SK-N-SH (cell line): ENCODE results near the gene EFCAB11. TPM values are rescaled to one million over a fixed set of nuclear protein-coding genes. Genes with fewer than 3 reads are reported as not detected.

ENCODE experiments used
- CTCF ChIA-PET: fragments of 300-600, 350-600 bp; formaldehyde crosslinking; extraction: SDS; loops from one replicate; lab custom pipeline; 2021; lab: Yijun Ruan, JAX
- POLR2A ChIA-PET: fragments of 350-600 bp; sonication (Branson Sonifier 250); formaldehyde crosslinking; extraction: SDS; loops from one replicate; lab custom pipeline; 2020; ENCODE audit warnings: antibody characterized with exemption, inconsistent platforms; lab: Yijun Ruan, JAX
- DNase-seq: peaks from one replicate; pipeline ENCODE4 v3.0.0; 2012
- H2AFZ ChIP-seq: fragments of 200-600 bp; sonication (generic); 2 replicates; pipeline ENCODE4 v1.8.1; 2016; ENCODE audit warnings: antibody characterized with exemption, mild to moderate bottlenecking, low read depth
- H3F3A ChIP-seq: fragments of 200-600 bp; sonication (generic); replicated peaks from 2 replicates; pipeline ENCODE3; 2016; ENCODE audit warnings: antibody characterized with exemption, mild to moderate bottlenecking; ENCODE audit not compliant: insufficient read depth
- H3K27ac ChIP-seq, 2 experiments: fragments of 200-500 bp in 1 of 2; fragments of 200-600 bp in 1 of 2; sonication (Bioruptor generic) in 1 of 2; sonication (generic), shearing (Covaris generic) in 1 of 2; 2 replicates each; pipeline versions ENCODE4 v1.5.1 to v1.6.1; 2014 to 2016; ENCODE audit warnings: low read depth in 2 of 2, inconsistent platforms in 1 of 2, low read length in 1 of 2, mild to moderate bottlenecking in 1 of 2, mixed read lengths in 1 of 2
- H3K27me3 ChIP-seq: fragments of 200-600 bp; sonication (generic), shearing (Covaris generic); 2 replicates; pipeline ENCODE4 v1.6.1; 2016; ENCODE audit warnings: mixed run types; ENCODE audit not compliant: insufficient read depth
- H3K36me3 ChIP-seq, 2 experiments: fragments of 200-500 bp in 1 of 2; fragments of 200-600 bp in 1 of 2; sonication (Bioruptor generic) in 1 of 2; sonication (generic) in 1 of 2; replicated peaks in 1 of 2; 2 replicates each; pipeline versions ENCODE3 to v1.5.1; 2014 to 2016; ENCODE audit warnings: low read length in 1 of 2, mild to moderate bottlenecking in 1 of 2; ENCODE audit not compliant: insufficient read depth in 2 of 2, control insufficient read depth in 1 of 2
- H3K4me1 ChIP-seq, 2 experiments: fragments of 200-500 bp in 1 of 2; fragments of 200-600 bp in 1 of 2; sonication (Bioruptor generic) in 1 of 2; sonication (generic), shearing (Covaris generic) in 1 of 2; 2 replicates each; pipeline versions ENCODE4 v1.5.1 to v1.6.1; 2014 to 2016; ENCODE audit warnings: low read depth in 1 of 2, low read length in 1 of 2, mixed run types in 1 of 2; ENCODE audit not compliant: insufficient read depth in 2 of 2, control insufficient read depth in 1 of 2
- H3K4me2 ChIP-seq: fragments of 200-600 bp; sonication (generic), shearing (Covaris generic); 2 replicates; pipeline ENCODE4 v1.6.1; 2017; ENCODE audit warnings: mixed run types
- H3K4me3 ChIP-seq, 2 experiments: fragments of 200-500 bp in 1 of 2; fragments of 200-600 bp in 1 of 2; sonication (Bioruptor generic) in 1 of 2; sonication (generic), shearing (Covaris generic) in 1 of 2; 2 replicates each; pipeline versions ENCODE4 v1.5.1 to v1.8.1; 2014 to 2016; ENCODE audit warnings: low read depth in 2 of 2, inconsistent platforms in 1 of 2, low read length in 1 of 2, mild to moderate bottlenecking in 1 of 2, mixed read lengths in 1 of 2, moderate library complexity in 1 of 2
- H3K79me2 ChIP-seq: fragments of 200-600 bp; sonication (generic); 2 replicates; pipeline ENCODE4 v1.8.1; 2017; ENCODE audit warnings: mild to moderate bottlenecking; ENCODE audit not compliant: insufficient read depth
- H3K9ac ChIP-seq: fragments of 200-600 bp; sonication (generic); 2 replicates; pipeline ENCODE4 v1.6.1; 2017; ENCODE audit warnings: mixed run types
- H3K9me2 ChIP-seq: fragments of 200-600 bp; sonication (generic); 2 replicates; pipeline ENCODE4 v1.6.1; 2017; ENCODE audit warnings: mixed run types
- H3K9me3 ChIP-seq: fragments of 200-600 bp; sonication (generic); 2 replicates; pipeline ENCODE4 v1.6.1; 2017; ENCODE audit warnings: mixed run types, mild to moderate bottlenecking, moderate library complexity
- H4K20me1 ChIP-seq: fragments of 200-600 bp; sonication (generic); 2 replicates; pipeline ENCODE4 v1.6.1; 2017; ENCODE audit warnings: mild to moderate bottlenecking, mixed run types; ENCODE audit not compliant: insufficient read depth
- EP300 ChIP-seq, 2 experiments: IDR thresholded peaks; 2 replicates each; pipeline versions ENCODE4 v1.4.0 to v1.6.1; 2012; ENCODE audit warnings: borderline replicate concordance in 1 of 2, low read depth in 1 of 2, low read length in 1 of 2
- FOXJ3 ChIP-seq: sonication (generic); formaldehyde crosslinking; IDR thresholded peaks from 2 replicates; pipeline ENCODE4 v1.5.1; 2020; ENCODE audit warnings: mild to moderate bottlenecking, missing genetic modification reagents
- FOXM1 ChIP-seq: IDR thresholded peaks from 2 replicates; pipeline ENCODE4 v1.4.0; 2012; ENCODE audit warnings: low read depth, mild to moderate bottlenecking
- GABPA ChIP-seq: IDR thresholded peaks from 2 replicates; pipeline ENCODE4 v1.4.0; 2012; ENCODE audit warnings: low read depth, mild to moderate bottlenecking
- JUND ChIP-seq: IDR thresholded peaks from 2 replicates; pipeline ENCODE4 v1.4.0; 2012
- MEF2A ChIP-seq: IDR thresholded peaks from 2 replicates; pipeline ENCODE4 v1.4.0; 2012; ENCODE audit warnings: low read depth, borderline replicate concordance
- NFIC ChIP-seq: IDR thresholded peaks from 2 replicates; pipeline ENCODE4 v1.4.0; 2012; ENCODE audit warnings: borderline replicate concordance
- NRF1 ChIP-seq: IDR thresholded peaks from 2 replicates; pipeline ENCODE4 v1.6.1; 2012; ENCODE audit warnings: low read depth, mild to moderate bottlenecking, low read length
- RCOR1 ChIP-seq: fragments of 150-350 bp; IDR thresholded peaks from 2 replicates; pipeline ENCODE4 v1.6.1; 2017; ENCODE audit warnings: antibody characterized with exemption, low read length
- REST ChIP-seq: IDR thresholded peaks from 2 replicates; pipeline ENCODE4 v1.6.1; 2012; ENCODE audit warnings: mild to moderate bottlenecking, low read depth, low read length, moderate library complexity
- RFX5 ChIP-seq: IDR thresholded peaks from 2 replicates; pipeline ENCODE4 v1.6.1; 2012; ENCODE audit warnings: mild to moderate bottlenecking, improper control_type of control experiment, low read length
- SIN3A ChIP-seq: IDR thresholded peaks from 2 replicates; pipeline ENCODE4 v1.6.1; 2012; ENCODE audit warnings: low read depth, mild to moderate bottlenecking, low read length, moderate library complexity, borderline replicate concordance
- TEAD4 ChIP-seq: IDR thresholded peaks from 2 replicates; pipeline ENCODE4 v1.4.0; 2012; ENCODE audit warnings: mild to moderate bottlenecking, borderline replicate concordance; ENCODE audit not compliant: insufficient read depth
- USF1 ChIP-seq: IDR thresholded peaks from 2 replicates; pipeline ENCODE4 v1.4.0; 2012; ENCODE audit warnings: low read depth, borderline replicate concordance
- USF2 ChIP-seq: fragments of 150-350 bp; IDR thresholded peaks from 2 replicates; pipeline ENCODE4 v1.6.1; 2017; ENCODE audit warnings: antibody characterized with exemption, low read length, low read depth, borderline replicate concordance
- YY1 ChIP-seq: IDR thresholded peaks from 2 replicates; pipeline ENCODE4 v1.4.0; 2012; ENCODE audit warnings: low read depth, mild to moderate bottlenecking
- WGBS: methylation state at CpG from one replicate; pipeline ENCODE4 v1.1.6; 2017; ENCODE audit warnings: low lambda C conversion rate; 5-methylcytosine and 5-hydroxymethylcytosine counted together
- polyA plus RNA-seq, 3 experiments: library from polyadenylated mRNA; depleted of rRNA; stranded (reverse); fragments of >200 nt; gene quantifications; 2 replicates each; pipeline ENCODE4 v1.2.3, GENCODE V29; 2012

EFCAB11 gene
- polyA plus RNA-seq, 1 of the 3 experiments (the other 2 are of a cell fraction) = 3.9 TPM

GRCh38 chr14:89828471-89829165, 125.9 kb downstream of the EFCAB11 start (continued):
- TF ChIP-seq SIN3A (no peak), EP300 (IDR thresholded peaks at IDR 0.05; ENCODE audit: borderline replicate concordance in 1 of 2, low read depth in 1 of 2, low read length in 1 of 2) (no peak)

- Histone ChIP-seq H4K20me1 (no peaks in the 10 kb centered on the region), H3F3A (peaks cover 4% of the 10 kb centered on the region), H3K9ac (no peak overlapping the region), H3K79me2 (no peaks in the 10 kb centered on the region), H3K4me2 (no peak overlapping the region), H3K4me3 (no peak overlapping the region), H3K9me3 (peaks cover 12% of the 10 kb centered on the region; the same call in 1 of the 2 replicates), H3K27me3 (no peaks in the 10 kb centered on the region), H2AFZ (no peak overlapping the region), H3K9me2 (no peaks in the 10 kb centered on the region), H3K4me1 (no peaks in the 10 kb centered on the region; a peak in 1 of 4 replicates), H3K36me3 (no peaks in the 10 kb centered on the region), H3K27ac (no peak overlapping the region)
- no peak for DNase-seq
- no peak for TF ChIP-seq FOXJ3
- no peak for TF ChIP-seq FOXM1
- TF ChIP-seq GABPA = no peak
- no peak for TF ChIP-seq TEAD4
- no peak for TF ChIP-seq NRF1
- TF ChIP-seq REST = no peak
- no peak for TF ChIP-seq JUND
- TF ChIP-seq NFIC = no peak
- no peak for TF ChIP-seq USF1
- no peak for TF ChIP-seq USF2
- no peak for TF ChIP-seq SIN3A
- TF ChIP-seq RFX5 = no peak
- TF ChIP-seq RCOR1 = no peak
- no peak for TF ChIP-seq YY1
- TF ChIP-seq MEF2A = no peak
- POLR2A ChIA-PET = no interaction called here
- CTCF ChIA-PET = no interaction called here
- WGBS = 89% methylated on average over 7 of the region's 7 CpGs
Observed at GRCh38 chr14:89827265-89827664, 127.3 kb downstream of the EFCAB11 start.
